ENCODE measurements around the gene SYNM. TPM values are rescaled to one million over a fixed set of nuclear protein-coding genes. Genes with fewer than 3 reads are reported as not detected.

The SYNM gene
- total RNA-seq, 2 donors from 2014 or later = 1.4 to 2.7 TPM

DNA sequence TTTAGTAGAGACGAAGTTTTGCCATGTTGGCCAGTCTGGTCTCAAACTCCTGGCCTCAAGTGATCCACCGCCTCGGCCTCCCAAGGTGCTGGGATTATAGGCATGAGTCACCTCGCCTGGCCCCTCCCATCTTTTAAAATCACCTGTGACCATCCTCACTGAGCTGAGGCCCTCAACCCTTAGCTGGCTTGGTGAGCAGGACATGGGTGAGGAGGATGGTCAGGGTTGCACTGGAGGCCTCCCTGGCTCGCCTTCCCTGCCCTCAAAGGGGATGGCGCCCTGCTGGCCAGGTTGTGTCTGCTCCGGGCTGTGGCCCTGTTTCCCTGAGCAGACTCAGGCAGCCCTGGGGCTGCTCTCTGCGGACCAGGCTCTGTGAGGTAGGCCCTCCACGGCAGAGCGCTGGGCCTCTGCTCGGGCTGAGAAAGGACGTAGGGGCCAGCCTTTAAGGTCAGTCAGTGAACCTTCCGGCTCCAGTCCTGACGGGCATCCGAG lies 33.7 kb downstream of the SYNM start:
- DNase-seq (no peak), ATAC-seq (no peak)
- no peaks in the 10 kb centered on the region for H3K9me3 ChIP-seq (ENCODE audit: control insufficient read depth, low read length, poor library complexity, severe bottlenecking)
- H3K4me1 Mint-ChIP-seq = peaks cover 2% of the 10 kb centered on the region
- H3K4me3 Mint-ChIP-seq = no peak overlapping the region
- H3K27me3 Mint-ChIP-seq = no peaks in the 10 kb centered on the region
- no peak overlapping the region for H3K27ac Mint-ChIP-seq
- H3K36me3 Mint-ChIP-seq (ENCODE audit: low read depth) = peaks cover 2% of the 10 kb centered on the region

DNA sequence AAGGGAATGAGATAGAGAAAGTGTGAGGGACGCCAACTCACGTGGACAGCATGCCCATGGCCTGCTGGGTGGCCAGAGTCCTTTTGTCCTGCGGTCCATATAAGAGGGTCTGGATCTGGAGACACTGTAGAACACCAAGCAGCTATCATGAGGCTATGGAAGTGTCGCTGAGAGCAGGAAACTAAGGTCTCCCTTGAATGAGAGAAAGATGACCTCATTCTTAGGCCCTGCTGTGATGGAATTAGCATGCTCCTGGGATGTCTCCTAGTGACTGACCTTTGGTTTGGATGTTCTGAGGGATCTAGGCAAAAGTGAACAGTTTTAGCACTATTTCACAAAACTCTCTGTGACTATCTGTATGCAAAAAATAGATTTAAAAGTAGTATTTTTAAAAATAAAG lies 34.4 kb downstream of the SYNM start:
- H3K9me3 ChIP-seq (ENCODE audit: control insufficient read depth, low read length, poor library complexity, severe bottlenecking) = no peaks in the 10 kb centered on the region
- Mint-ChIP-seq H3K4me3 (no peak overlapping the region), H3K36me3 (ENCODE audit: low read depth) (peaks cover 2% of the 10 kb centered on the region), H3K4me1 (peaks cover 2% of the 10 kb centered on the region), H3K27me3 (peaks cover under 1% of the 10 kb centered on the region), H3K27ac (no peak overlapping the region)
- no peak for ATAC-seq
- no peak for DNase-seq

DNA sequence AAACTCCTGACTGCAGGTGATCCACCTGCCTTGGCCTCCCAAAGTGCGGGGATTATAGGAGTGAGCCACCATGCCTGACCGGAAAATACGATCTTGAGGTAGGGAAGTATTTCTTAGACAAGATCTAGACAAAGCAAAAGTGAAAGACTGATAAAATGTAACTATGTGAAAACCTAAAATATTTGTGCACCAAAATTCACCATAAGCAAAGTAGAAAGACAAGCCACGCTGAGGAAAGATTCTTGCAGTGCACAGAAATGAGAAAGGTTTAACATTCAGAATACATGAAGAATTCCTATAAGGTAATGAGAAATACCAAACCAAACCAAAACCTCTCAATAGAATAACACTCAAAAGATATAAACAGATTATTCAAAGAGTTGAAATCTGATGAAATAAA lies 35.7 kb downstream of the SYNM start:
- ATAC-seq (no peak), DNase-seq (no peak)
- Mint-ChIP-seq H3K27me3 (peaks cover 4% of the 10 kb centered on the region), H3K27ac (no peak overlapping the region), H3K4me1 (no peaks in the 10 kb centered on the region), H3K4me3 (no peak overlapping the region), H3K36me3 (ENCODE audit: low read depth) (peaks cover under 1% of the 10 kb centered on the region)
- no peaks in the 10 kb centered on the region for H3K9me3 ChIP-seq (ENCODE audit: control insufficient read depth, low read length, poor library complexity, severe bottlenecking)

DNA sequence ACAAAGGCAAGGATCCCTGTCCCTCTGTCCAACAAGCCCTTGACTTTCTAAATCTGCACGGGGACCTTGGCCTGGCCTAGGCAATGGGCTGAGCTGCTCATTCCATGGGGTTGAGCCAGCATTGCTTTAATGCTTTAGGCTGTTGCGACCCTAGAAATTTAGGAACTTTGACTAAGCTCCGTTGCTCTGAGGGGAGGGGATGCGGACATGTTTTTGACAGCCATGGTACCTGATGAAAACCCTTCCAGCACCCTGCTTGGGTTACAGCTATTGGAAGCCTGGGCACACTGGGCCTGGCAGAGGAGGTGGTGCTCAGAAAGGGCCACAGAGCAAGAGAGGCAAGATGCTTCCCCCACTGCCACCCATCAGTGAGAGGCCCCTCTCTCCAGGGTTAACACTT lies 37.1 kb downstream of the SYNM start:
- Mint-ChIP-seq H3K27ac (no peak overlapping the region), H3K4me3 (no peak overlapping the region), H3K27me3 (peaks cover 4% of the 10 kb centered on the region), H3K36me3 (ENCODE audit: low read depth) (no peaks in the 10 kb centered on the region), H3K4me1 (no peaks in the 10 kb centered on the region)
- DNase-seq = no peak
- ATAC-seq = no peak
- no peaks in the 10 kb centered on the region for H3K9me3 ChIP-seq (ENCODE audit: control insufficient read depth, low read length, poor library complexity, severe bottlenecking)

DNA sequence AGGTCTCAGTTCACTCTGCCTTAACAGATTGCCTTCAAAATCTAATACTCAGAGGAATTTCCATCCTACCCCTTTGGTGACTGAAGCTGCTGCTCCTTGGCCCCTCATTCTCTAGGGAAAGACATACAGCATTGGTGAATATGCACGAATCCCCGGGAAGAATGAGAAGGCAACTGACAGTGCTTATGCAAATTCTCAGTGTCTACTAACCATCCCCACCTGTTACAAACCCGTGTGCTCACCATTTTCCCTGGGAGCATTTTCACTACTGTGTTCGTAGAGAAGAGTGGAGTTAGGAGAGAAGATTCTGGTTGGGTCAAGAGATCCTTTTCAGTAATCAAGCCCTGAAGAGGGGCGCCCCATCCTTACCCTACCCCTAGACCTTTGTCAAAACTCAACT lies 37.7 kb downstream of the SYNM start:
- DNase-seq = no peak
- no peaks in the 10 kb centered on the region for H3K4me1 Mint-ChIP-seq
- no peak for ATAC-seq
- H3K4me3 Mint-ChIP-seq = no peak overlapping the region
- H3K27ac Mint-ChIP-seq = no peak overlapping the region
- H3K36me3 Mint-ChIP-seq (ENCODE audit: low read depth) = no peaks in the 10 kb centered on the region
- H3K9me3 ChIP-seq (ENCODE audit: control insufficient read depth, low read length, poor library complexity, severe bottlenecking) = no peaks in the 10 kb centered on the region
- peaks cover 4% of the 10 kb centered on the region for H3K27me3 Mint-ChIP-seq

DNA sequence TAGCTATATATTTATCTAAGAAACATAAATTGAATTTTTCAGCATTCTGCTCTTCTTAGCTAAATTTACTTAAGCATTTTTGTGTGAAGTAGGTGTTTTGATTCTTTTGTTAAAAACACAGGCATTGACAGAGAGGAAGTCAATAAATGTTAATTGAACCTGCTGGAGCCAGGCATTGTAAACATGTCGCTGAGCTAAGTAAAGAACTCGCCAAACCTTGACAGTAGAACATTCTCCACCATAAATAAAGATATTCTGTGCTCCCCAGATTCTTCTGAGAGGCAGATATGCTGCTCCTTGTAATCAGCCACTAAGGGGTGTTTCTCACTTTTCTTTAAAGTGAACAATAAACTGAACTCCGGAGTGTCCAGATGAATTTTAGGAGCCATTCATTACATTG lies 38.4 kb downstream of the SYNM start:
- no peaks in the 10 kb centered on the region for H3K9me3 ChIP-seq (ENCODE audit: control insufficient read depth, low read length, poor library complexity, severe bottlenecking)
- Mint-ChIP-seq H3K4me1 (no peaks in the 10 kb centered on the region), H3K36me3 (ENCODE audit: low read depth) (no peaks in the 10 kb centered on the region), H3K27me3 (peaks cover 4% of the 10 kb centered on the region), H3K27ac (no peak overlapping the region), H3K4me3 (no peak overlapping the region)
- no peak for DNase-seq
- no peak for ATAC-seq

DNA sequence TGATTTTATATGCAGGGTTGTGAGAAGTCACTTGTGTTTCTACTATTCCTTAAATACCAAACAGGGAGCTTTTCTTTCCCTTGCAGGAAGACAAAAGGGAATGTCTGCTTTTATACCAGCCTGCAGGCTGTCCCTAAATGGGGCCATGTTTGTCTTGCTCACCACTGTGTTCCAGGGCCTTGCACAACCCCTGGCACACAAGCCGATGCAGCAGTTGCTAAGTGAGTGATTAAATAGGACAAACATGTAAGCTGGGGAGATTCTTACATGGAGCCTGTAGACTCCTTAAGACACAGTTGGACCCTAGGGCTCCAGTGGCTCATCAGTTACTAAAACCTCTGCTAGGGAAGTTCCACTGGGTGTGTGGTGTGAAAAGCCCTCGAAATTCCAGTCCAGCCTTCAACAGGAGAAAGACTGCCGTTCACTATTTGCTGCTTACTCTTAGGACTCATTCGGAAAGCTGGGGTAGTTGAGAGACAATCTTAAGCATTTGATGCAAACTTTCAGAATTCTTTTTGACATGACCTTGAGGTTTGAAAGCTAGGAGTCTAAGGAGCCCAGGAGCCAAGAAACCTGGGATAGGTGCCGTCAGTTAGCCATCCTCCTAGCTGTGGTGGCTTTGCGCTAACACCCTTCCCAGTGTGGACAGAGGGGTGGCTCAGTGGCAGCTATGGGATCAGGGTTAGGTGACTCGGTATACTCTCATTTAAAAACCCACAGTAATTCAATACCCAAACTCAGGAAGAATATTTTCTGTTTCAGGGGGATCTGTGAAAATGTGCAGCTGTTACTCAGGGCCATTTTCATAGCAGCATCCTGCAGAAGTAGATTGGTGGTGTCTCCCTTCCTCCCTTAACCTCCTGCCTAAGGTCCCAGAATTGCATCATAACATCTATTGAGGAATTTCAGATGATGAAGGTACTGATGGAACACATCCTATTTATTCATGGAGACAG lies 39.1 kb downstream of the SYNM start:
- no peak overlapping the region for H3K4me3 Mint-ChIP-seq
- ATAC-seq = no peak
- H3K4me1 Mint-ChIP-seq = no peaks in the 10 kb centered on the region
- no peaks in the 10 kb centered on the region for H3K9me3 ChIP-seq (ENCODE audit: control insufficient read depth, low read length, poor library complexity, severe bottlenecking)
- peaks cover 4% of the 10 kb centered on the region for H3K27me3 Mint-ChIP-seq
- DNase-seq = no peak
- no peaks in the 10 kb centered on the region for H3K36me3 Mint-ChIP-seq (ENCODE audit: low read depth)
- no peak overlapping the region for H3K27ac Mint-ChIP-seq

DNA sequence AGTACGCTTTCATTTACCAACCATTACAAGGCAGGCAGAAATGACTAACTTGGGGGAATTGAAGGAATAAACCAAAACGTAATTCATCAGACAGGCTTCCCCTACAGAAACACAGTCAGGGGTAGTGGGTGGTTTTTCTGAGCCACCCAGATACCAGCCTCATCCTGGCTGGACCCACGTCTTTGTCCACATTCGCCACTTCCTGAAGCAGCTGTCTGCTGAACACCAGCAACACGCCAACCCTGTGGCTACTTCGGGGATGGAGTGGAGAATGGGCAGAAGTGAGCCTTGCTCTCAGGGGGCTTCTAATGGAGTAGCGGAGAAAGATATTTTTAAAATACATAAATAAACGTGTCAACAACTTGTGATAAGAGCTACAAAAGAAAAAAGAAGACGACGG lies 40.1 kb downstream of the SYNM start:
- no peaks in the 10 kb centered on the region for H3K9me3 ChIP-seq (ENCODE audit: control insufficient read depth, low read length, poor library complexity, severe bottlenecking)
- H3K27ac Mint-ChIP-seq = no peak overlapping the region
- ATAC-seq (no peak), DNase-seq (no peak)
- no peaks in the 10 kb centered on the region for H3K4me1 Mint-ChIP-seq
- no peaks in the 10 kb centered on the region for H3K36me3 Mint-ChIP-seq (ENCODE audit: low read depth)
- H3K27me3 Mint-ChIP-seq = peaks cover 4% of the 10 kb centered on the region
- no peak overlapping the region for H3K4me3 Mint-ChIP-seq

DNA sequence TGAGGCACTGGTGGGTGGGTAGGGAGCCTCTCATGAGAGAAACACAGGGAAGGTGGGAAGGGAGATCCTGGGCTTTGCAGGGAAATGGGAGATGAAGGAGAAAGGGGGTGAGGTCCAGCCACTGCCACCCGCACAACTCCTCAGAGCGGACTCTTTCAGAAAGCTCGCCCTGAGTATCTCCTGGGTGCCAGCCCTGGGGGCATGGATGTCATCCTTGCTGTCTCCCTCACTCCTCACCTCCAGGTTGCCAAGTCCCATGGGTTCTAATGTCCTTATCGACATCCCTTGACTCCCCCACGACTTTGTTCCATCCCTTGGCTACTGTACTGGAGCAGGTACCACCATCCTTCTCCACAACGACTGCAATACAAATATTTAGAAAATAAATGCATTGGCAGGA lies 40.9 kb downstream of the SYNM start:
- H3K4me3 Mint-ChIP-seq = no peak overlapping the region
- ATAC-seq (no peak), DNase-seq (no peak)
- H3K4me1 Mint-ChIP-seq = no peaks in the 10 kb centered on the region
- no peak overlapping the region for H3K27ac Mint-ChIP-seq
- H3K36me3 Mint-ChIP-seq (ENCODE audit: low read depth) = no peaks in the 10 kb centered on the region
- H3K27me3 Mint-ChIP-seq = peaks cover 7% of the 10 kb centered on the region
- no peaks in the 10 kb centered on the region for H3K9me3 ChIP-seq (ENCODE audit: control insufficient read depth, low read length, poor library complexity, severe bottlenecking)

DNA sequence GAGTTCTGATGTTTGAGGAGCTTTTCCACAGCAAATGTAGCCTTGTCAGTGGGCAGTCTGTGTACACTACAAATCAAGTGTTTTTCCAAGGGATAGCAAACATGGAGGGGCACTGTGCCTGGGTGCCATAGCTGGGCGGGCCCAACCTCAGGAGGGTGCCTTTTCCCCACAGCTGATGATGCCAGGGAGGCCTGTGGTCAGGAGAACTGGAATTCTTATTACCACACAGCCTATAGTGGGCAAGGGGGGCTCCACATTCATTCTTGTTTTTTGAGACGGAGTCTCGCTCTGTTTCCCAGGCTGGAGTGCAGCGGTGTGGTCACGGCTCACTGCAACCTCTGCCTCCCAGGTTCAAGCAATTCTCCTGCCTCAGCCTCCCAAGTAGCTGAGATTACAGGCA lies 41.8 kb downstream of the SYNM start:
- DNase-seq = no peak
- H3K27me3 Mint-ChIP-seq = peaks cover 14% of the 10 kb centered on the region

DNA sequence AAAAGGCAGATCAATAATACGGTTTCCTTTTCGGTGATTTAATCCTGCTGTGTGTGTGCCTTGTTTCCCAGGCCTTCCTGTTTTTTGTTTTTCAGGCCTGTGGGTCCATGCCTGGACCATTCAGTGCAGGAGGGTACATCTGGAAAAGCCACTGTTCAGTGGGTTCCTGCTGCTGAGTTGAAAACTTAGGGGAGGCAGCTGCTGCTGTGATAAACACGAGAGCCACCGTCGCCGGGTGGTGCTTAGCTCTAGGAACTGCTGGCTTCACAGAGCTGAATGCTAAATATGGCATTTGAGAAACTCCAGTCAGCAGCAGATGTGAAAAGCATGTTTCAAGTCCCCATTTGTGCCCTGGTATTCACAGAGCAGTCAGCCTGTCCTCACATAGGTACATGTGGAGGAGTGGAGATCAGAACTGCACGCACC lies 44.0 kb downstream of the SYNM start:
- H3K4me1 Mint-ChIP-seq = no peaks in the 10 kb centered on the region
- no peak overlapping the region for H3K27ac Mint-ChIP-seq
- no peaks in the 10 kb centered on the region for H3K9me3 ChIP-seq (ENCODE audit: control insufficient read depth, low read length, poor library complexity, severe bottlenecking)
- DNase-seq (no peak), ATAC-seq (no peak)
- H3K27me3 Mint-ChIP-seq = peaks cover 14% of the 10 kb centered on the region
- H3K36me3 Mint-ChIP-seq (ENCODE audit: low read depth) = no peaks in the 10 kb centered on the region
- H3K4me3 Mint-ChIP-seq = no peak overlapping the region

More for the DNA sequence above, 41.8 kb downstream of the SYNM start:
- Mint-ChIP-seq H3K4me1 (no peaks in the 10 kb centered on the region), H3K27ac (no peak overlapping the region), H3K4me3 (no peak overlapping the region), H3K36me3 (ENCODE audit: low read depth) (no peaks in the 10 kb centered on the region)
- no peaks in the 10 kb centered on the region for H3K9me3 ChIP-seq (ENCODE audit: control insufficient read depth, low read length, poor library complexity, severe bottlenecking)
- no peak for ATAC-seq

DNA sequence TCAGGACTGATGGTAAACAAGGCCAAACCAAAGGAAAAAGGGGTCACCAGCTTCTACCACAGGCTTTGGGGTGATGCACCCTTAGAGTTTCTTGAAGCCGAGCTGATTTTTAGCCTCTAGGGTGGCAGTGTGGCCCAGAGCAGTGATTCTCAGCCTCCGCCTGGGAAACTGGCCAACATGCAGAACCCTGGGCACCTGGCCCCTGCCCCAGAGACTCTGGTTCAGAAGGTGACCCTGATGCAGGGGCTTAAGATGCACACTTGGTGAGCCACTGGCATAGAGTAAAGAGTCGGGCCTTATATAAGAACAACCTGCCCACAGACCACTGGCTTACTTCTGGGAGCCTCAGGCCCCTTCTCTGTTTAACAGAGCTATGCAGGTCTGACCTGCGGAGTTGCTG lies 44.5 kb downstream of the SYNM start:
- H3K9me3 ChIP-seq (ENCODE audit: control insufficient read depth, low read length, poor library complexity, severe bottlenecking) = no peaks in the 10 kb centered on the region
- H3K27ac Mint-ChIP-seq = no peak overlapping the region
- no peak overlapping the region for H3K4me3 Mint-ChIP-seq
- peaks cover 13% of the 10 kb centered on the region for H3K27me3 Mint-ChIP-seq
- no peak for DNase-seq
- no peak for ATAC-seq
- no peaks in the 10 kb centered on the region for H3K36me3 Mint-ChIP-seq (ENCODE audit: low read depth)
- H3K4me1 Mint-ChIP-seq = no peaks in the 10 kb centered on the region

DNA sequence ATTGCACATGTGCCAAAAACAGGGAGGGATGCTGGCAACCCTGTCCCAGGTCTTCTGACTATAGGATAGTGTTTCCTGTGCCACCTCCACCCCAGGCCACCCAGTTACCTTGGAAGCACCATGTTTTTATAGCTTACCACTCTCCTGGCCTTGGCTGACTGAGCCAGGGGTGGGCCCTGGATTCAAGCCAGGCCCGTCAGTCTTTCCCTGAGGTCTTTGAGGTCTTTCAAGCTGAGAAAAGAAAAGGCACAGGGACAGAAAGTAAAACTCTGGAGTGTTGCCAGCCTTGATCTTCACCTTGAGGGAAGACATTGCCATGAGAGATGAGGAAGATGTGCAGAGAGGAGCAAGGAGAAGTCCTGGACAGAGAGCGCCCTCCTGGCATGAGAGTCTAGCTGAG lies 46.3 kb downstream of the SYNM start:
- H3K4me1 Mint-ChIP-seq = no peaks in the 10 kb centered on the region
- peaks cover 10% of the 10 kb centered on the region for H3K27me3 Mint-ChIP-seq
- H3K9me3 ChIP-seq (ENCODE audit: control insufficient read depth, low read length, poor library complexity, severe bottlenecking) = no peaks in the 10 kb centered on the region
- ATAC-seq = no peak
- H3K27ac Mint-ChIP-seq = no peak overlapping the region
- DNase-seq = no peak
- H3K36me3 Mint-ChIP-seq (ENCODE audit: low read depth) = no peaks in the 10 kb centered on the region
- H3K4me3 Mint-ChIP-seq = no peak overlapping the region

DNA sequence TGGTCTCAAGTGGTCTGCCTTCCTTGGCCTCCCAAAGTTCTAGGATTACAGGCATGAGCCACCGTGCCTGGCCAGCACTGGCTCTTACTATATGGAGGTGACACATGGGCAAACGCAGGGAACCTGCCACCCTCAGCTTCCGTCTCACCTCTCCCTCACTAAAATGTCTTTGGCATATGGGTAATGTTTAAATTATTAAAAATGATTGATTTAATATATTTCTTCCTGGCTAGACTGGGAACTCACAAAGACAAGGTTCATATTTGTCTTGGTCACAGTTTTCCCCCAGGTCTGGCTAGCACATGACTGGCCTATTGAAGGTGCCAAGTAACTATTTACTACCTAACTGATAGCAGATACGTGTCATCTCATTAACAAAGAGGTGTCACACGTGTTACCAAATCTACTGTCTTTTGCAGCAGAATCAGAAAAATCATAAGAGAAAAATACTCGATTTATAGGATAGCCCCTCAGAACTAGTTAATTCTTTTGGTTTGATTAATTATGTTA lies 48.2 kb downstream of the SYNM start:
- no peaks in the 10 kb centered on the region for H3K9me3 ChIP-seq (ENCODE audit: control insufficient read depth, low read length, poor library complexity, severe bottlenecking)
- peaks cover 16% of the 10 kb centered on the region for H3K27me3 Mint-ChIP-seq
- H3K27ac Mint-ChIP-seq = no peak overlapping the region
- DNase-seq = no peak
- no peak for ATAC-seq
- H3K4me1 Mint-ChIP-seq = no peaks in the 10 kb centered on the region
- H3K36me3 Mint-ChIP-seq (ENCODE audit: low read depth) = no peaks in the 10 kb centered on the region
- H3K4me3 Mint-ChIP-seq = no peak overlapping the region

All from T-helper 17 cell (primary cell).